Hippocampal formation (tissue), 2 donors: Measurements from ENCODE around the gene CDH15.

Experiments
- DNase-seq, 2 donors: peaks; one replicate each; lab custom pipeline; 2025; lab: John Stamatoyannopoulos, UW

CDH15 gene, protein sequence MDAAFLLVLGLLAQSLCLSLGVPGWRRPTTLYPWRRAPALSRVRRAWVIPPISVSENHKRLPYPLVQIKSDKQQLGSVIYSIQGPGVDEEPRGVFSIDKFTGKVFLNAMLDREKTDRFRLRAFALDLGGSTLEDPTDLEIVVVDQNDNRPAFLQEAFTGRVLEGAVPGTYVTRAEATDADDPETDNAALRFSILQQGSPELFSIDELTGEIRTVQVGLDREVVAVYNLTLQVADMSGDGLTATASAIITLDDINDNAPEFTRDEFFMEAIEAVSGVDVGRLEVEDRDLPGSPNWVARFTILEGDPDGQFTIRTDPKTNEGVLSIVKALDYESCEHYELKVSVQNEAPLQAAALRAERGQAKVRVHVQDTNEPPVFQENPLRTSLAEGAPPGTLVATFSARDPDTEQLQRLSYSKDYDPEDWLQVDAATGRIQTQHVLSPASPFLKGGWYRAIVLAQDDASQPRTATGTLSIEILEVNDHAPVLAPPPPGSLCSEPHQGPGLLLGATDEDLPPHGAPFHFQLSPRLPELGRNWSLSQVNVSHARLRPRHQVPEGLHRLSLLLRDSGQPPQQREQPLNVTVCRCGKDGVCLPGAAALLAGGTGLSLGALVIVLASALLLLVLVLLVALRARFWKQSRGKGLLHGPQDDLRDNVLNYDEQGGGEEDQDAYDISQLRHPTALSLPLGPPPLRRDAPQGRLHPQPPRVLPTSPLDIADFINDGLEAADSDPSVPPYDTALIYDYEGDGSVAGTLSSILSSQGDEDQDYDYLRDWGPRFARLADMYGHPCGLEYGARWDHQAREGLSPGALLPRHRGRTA

DNA sequence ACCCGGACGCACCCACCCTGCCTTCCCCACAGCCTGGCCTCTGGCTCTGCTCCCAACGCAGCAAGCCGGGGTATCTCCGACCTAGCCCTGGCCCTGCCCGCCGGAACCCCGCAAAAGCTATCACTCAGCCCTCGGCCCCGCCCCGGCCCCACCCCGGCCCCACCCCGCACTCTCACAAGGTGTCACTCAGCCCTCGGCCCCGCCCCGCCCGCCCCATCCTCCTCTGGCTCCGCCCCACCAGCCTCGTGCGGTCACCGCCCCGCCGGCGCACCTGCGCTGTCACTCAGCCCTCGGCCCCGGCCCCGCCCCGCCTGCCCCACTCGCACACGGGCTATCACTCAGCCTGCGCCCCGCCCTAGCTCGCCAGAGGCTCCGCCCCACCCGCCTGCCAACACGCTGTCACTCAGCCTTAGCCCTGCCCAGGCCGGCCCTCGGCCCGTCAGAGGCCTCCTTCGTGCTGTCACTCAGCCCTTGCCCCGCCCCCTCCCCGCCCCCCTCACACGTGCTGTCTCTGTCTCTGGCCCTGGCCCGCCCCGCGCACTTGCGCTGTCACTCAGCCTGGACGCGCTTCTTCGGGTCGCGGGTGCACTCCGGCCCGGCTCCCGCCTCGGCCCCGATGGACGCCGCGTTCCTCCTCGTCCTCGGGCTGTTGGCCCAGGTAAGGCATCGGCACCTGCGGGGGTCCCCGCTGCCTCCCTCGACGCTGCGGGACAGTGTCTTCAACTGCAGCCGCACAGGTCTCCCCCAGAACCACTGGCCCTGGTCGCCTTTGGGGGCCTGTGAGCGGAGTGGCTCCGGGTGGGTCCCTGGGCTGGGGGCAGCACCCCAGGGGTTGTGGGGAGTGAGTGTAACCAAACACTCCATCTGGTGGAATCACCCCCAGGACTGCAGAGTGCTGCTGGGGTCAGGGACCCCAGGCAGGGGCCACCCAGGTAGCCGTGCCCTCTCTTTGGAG is at the start of gene CDH15:
CDH15 (plus strand) TSS at position 533 of the 955 bp plus-strand sequence; CDS start at position 617, 84 bp downstream.
- peak; percentile 53 to 76 for DNase-seq

DNA sequence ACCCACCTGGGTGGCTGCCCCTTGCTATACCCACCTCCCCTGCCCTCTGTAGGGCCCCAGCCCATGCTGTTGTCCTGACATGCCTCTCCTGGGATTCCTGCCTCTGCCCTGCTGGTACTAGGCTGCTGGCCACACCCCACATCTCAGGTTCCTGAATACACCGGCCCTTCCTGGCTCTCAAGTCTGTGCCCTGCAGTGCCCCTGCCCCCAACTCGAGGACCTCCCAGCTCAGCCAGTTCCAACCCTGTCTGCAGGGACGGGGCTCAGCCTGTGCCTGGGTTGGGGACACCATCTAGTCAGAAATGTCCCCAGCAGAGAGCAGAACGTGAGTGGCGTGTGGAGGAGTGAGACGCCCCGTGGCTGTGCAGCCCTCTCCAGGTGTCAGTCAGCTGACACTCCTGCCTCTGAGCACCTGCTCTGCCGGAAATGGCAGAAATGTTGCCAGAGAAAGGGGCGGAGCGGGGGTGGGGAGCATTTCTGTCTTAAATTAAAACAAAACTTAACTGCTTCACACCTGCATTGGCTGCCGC is 49.2 kb upstream of the CDH15 start:
- DNase-seq, result no peak

DNA sequence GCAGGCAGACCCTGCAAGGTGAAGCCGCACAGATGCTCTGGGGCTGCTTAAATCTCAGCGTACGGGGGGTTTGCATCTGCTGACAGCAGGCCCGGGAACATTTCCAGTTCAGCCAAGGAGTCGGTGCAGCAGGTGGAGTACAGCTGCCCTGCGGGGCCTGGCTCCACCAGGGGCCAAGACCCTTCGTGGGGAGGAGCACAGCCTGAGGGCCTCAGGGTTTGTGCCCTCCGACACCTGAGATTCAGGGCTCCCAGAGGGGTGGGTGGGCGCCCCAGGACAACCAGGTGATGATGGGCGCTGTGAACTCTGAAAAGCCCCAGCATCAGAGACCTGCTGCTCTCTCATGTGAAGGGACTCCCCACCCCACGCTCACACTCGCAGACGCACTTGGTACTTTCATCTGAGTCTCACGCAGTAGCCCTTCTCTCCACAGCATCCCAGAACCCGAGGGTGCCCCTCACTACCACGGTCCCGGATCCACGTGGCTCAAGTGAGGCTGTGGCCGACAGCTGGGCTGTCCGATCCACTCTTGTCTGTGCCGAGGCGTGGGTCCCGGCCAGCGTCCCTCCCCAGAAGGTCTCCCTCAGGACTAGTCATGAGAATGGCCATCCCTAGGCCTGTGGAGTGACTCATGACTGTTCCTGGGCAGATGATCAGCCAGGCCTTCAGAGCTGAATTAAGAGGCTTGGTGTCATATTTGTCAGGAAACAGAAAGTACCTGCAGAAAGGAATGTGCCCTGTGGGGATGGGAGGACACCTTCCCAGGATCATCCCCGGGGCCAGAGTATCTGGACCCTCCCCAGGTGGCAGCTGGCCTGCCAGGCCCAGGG is 48.3 kb upstream of the CDH15 start:
- no peak for DNase-seq

DNA sequence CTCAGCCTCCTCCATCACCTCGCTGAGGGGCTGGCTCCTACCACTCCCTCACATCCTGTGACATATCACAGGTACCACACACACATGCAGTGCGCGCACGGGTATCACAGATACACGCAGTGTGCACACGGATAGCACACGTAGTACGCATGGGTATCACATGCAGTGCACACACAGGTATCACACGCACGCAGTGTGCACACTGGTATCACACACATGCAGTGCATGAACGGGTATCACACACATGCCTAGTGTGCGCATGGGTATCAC is 47.8 kb upstream of the CDH15 start:
- DNase-seq, result no peak

DNA sequence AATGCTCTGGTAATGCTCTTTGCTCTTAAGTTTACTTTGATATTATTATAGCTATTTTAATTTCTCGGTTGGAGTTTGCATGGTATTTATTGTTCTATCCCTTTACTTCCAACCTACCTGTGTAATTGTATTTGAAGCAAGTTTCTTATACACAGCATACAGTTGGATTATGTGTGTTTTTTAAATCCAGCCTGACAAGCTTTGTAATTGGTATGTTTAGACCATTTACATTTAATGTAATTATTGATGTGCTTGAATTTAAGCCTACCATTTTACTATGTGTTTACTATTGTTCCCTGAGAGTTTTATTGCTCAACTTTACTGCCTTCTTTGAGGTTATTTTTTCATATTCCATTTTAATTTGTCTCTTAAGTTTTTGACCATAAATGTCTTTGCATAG is 42.2 kb upstream of the CDH15 start:
- DNase-seq, result no peak

DNA sequence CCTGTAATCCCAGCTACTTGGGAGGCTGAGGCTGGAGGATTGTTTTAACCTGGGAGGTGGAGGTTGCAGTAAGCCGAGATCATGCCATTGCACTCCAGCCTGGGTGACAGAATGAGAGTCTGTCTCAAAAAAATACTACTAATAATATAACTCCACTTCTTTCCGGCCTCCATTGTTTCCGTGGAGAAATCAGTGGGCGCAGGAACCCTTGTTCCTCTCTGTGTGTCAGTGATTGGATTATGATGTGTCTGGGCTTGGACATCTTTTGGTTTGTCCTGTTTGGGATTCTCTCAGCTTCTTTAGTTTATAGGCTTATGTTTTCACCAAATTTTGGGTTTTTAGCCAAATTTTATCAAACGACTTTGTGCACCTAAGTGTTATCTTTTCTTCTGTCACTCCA is 41.1 kb upstream of the CDH15 start:
- no peak for DNase-seq

DNA sequence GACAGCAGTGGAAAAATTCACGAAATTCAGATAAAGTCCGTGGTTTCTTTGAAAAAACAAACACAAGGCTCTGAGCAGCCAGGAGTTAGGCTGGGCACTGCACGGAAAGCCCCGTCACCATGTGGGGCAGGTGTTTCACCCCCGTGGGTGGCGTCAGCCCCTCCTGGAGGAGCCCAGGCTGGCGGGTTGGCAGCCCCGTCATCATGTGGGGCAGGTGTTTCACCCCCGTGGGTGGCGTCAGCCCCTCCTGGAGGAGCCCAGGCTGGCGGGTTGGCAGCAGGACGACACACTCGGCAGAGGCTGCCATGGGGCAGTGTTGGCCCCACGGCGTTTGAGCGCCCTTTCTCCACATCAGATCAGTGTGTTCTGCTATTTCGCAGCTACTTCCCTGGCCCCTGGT is 39.8 kb upstream of the CDH15 start:
- DNase-seq, result no peak

DNA sequence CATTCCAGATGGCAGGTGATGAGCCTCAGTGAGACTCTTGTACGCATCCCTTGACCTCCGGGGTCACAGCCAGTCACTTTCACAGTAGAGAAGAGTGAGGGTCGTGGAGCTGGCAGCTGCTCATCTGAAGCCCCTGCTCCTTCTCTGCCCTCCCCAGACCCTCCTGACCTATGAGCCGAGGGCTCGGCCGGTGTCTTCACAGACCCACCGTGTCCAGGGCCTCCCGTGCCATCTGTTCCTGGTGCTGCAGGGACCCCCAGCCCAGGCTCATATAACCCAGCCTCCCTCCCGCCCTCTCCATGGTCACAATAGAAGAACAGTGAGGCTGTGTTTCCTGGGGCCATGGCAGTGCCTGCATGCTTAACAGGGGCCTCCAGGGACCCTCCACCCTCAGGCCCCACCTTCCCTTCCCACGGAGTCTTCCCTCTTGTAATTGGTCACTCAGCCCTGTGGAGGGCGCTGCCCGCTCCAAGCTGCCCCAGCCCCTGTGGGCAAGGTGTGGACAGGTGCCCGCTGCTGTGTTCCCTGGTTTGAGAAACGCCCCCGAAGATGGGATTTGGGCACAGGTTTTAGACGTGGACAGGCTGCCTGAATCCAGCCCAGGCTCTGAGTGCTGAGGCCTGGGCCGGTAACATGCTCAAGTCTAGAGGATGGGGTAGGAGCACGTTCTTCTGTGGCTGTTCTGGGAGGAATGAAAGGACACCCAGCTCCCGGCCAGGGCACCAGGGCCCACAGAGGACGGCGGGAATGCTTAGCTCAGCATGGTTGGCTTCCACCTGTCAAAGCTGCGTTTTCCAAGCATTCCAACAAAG is 39.1 kb upstream of the CDH15 start:
- no peak for DNase-seq

DNA sequence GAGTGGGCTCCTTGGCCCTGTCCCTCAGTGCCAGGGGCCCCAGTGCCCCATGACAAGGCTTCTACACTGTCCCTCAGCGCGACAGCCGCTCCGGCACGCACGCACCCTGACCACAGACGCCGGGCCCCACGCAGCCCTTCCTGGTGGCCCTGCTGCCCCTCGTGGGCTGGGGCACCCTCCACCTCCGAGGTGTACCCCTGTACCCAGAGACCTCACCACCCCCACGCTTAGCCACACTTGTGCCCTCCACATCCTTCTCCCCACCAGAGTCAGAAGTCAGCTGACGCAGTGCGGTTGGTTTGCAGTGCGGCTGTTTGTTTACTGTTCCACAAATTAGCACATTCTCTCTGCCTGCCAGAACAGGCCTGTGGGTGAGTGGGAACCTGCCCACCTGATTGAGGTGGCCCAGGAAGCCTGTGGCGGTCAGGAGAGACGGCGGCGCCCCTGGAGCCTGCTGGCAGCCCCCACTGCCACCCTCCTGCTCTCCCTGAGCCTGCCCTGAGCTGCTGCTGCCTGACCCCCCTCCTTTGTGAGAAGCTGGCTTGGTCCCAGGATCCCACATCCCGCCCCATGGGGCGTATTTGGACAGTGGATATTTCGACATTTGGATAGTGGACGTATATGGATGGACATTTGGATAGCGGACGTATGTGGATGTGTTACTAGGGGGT is 38.0 kb upstream of the CDH15 start:
- DNase-seq, result no peak

DNA sequence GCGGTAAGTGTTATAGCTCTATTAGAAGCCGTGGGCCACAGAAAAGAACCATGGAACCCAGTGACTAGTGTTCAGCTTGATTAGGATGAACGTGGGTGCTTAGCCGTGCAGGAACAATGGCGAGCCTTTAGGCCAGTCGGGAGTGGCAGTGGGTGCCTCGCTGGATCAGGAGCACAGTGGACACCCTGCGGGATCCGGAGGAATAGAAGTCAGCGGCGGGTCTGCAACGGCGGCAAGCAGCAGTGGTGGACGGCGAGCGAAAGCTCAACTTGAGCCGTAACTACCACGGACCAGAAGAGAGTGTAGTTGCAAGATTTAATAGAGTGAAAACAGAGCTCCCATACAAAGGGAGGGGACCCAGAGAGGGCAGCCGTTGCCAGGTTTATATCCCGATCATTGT is 37.3 kb upstream of the CDH15 start:
- DNase-seq, result no peak

DNA sequence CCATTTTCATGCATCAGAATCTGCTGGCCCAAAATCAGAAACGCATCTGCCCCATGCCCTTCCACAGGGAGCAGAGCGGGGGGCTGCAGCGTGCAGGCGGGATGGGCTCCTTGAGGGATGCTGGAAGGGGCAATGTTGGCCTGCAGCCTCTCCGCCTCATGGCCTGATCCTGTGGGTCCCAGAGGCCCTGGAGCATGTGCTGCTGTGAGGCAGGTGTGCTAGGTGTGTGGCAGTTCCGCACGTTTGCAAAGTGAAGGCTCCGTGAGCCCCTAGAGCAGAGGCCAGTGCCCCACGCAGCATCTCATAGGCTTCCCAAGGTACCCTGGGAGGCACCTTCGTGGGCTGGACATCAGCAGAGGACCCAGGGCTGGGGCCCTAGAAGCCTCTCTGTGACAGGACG is 36.4 kb upstream of the CDH15 start:
- DNase-seq, result no peak

DNA sequence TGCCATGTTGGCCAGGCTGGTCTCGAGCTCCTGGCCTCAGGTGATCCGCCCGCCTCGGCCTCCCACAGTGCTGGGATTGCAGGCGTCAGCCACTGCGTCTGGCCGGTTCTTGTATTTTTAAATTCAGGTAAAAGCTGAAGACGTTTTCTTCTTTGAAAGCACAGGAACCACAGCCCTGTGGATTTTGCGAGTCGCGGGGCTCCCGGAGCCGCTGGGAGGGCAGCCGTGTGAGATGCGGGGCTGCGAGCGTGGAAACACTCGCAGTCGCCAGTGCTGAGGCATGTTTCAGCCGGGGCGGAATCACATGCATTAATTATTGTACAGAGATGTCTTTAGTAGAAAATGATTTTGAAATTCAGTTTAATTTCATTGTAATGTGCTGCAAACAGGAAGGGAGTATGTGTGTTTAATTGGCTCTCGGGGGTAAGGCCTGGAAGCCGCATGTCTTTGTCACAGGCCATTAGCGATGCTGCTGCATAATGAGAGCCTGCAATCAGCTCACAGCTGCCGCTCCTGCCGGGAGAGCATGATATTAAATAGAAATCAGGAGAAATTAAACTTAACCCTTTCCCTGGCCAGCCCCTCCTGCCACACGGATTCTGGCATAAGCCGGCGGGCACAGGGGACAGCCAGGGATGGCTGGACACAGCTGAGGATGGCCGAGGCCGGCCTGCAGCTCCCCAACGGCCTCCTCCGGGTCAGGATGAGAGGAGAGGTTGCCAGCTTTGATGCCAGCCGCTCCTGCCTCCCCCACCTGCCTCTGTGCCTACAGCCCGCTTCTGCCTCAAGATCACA is 35.4 kb upstream of the CDH15 start:
- no peak for DNase-seq

DNA sequence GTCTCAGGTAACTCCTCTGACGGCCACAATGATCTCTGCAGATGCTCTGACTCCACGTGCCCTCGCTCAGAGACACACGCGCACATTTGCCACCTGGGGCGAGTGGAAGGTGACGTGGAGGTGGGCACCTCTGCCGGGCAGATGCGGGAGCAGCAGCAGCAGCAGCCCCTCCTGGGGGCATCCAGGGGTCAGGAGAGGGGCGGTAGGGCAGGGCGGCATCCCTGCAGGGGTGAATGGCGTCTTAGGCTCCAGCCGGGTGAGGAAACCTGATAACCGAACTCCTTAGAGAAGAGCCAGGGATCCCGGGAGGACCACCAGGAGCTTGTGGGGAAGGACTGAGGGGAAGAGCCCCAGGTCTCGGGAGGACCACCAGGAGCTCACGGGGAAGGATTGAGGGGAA is 34.6 kb upstream of the CDH15 start:
- DNase-seq, result no peak

DNA sequence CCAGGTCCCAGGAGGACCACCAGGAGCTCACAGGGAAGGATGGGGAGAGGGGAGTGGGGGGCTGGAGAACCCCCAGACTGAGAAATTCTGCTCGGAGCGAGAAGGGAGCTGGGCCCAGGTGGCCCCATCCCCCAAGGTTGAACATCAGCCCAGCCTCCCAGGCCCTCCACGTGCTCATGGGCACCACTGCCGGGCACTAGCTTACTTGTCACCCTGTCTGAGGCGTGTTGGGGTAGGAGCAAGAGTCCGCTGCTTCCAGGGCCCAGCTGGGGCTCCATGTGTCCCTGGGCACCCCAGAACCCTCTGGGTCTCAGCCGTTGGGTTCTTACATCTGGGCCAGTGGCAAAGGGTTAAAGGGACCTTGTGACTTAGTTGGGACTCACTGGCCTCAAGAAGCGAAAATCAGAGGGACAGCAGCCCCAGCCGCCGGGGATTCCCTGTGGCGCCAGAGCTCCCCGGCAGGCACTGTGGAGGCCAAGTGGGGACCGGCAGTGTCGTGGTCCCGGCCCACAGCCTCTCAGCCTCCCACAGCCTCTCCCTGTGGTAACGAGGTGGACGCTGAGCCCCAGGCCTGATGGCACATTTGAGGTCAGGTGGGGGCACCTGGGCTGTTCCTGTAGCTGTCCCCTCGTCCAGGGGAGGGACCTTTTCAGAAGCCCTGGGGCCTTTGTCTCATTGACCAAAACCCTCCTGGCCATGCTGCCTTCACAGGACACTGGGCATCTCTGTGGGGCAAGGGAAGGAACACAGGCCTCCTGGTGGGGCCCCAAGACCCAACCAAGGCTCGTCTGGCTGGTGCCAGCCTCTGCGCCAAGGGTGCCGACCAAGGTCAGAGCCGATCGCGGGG is 33.7 kb upstream of the CDH15 start:
- no peak for DNase-seq

DNA sequence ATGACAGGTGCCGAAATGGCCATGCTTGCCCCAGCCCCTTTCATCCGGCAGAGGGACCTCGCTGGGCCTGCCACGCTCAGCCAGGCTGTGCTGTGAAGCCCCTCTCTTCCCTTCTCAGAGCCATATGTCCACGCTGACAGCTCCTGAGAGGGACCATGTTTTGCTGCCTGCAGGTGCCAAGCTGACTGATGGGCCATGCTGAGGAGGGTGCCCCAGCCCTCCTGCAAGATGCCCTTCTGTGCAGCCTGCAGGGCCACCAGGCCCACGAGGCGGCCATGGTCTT is 33.1 kb upstream of the CDH15 start:
- DNase-seq, result no peak

DNA sequence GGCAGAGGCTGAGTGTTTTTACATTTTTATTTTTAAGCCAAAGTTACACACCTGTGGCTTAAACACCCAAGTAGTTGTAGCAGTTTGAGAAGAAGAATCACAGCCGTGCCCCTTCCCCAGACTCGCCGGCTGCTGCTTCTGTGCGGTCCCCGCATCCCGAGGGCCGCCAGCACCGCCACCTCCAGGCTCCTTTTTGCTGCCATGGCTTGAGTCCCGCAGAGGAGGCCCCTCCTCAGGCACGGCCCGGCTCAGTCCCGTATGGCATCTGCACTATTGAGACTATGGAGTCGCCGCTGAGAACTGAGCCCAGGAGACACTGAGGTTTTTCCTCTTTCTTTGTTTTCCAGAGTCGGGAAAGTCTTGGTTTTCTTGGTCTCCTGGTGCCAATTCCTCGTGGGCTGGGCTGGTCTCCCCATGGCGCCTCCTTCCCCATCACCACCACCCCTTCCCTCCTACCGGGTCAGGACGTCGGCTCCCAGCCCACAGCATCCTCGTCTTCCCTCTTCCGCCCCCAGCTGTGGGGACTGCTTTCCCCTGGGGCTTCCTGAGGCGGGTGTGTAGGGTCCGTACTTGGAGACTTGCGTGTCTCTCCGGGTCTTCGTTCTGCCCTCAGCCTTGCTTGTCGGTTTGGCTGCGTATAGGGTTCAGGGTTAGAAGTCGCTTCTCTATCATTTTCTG is 32.6 kb upstream of the CDH15 start:
- no peak for DNase-seq

DNA sequence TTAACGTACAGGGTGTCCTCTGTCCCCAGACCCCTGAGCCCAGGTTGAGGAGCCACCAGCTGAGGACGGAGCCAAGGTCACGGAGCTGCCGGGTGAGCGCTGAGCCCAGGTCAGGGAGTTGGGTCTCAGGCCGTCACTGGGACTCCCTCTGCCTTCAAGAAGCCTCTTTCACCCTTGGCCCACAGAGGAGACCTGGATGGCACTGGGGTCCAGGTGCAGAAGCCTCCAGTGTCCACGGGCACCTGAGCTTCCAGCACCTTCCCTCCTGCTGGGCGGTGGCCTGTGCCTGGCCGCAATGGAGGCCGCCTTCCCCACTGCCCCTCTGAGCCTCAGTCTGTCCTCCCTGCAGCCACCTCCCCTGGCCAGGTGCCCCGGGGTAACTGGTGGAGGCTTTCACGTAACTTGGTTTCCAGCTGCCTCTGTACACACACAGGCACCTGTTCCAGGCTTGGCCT is 31.6 kb upstream of the CDH15 start:
- DNase-seq, result no peak

DNA sequence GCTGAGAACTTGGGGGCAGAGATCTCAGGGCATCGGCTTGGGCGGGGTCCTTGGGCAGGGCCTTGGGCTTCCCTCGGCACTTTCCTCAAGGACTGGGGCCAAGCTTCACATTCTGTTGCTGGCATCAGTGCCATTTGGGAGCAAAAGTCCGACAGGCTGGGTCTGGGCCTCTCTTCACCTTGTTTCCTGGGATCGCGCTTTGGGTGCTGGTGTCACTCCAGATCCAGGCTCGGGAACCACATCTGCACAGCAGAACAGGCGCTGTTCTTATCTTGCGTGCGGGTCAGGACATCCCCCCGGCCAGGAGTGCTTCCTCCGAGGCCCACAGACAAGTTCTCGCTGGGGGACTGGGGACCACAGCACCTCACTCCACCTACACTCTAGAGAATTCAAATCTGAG is 31.1 kb upstream of the CDH15 start:
- no peak for DNase-seq
